ENCODE results near the gene SUDS3. TPM values are rescaled to one million over a fixed set of nuclear protein-coding genes. Genes with fewer than 3 reads are reported as not detected.

The SUDS3 gene
- total RNA-seq, 1 experiment from 2014 or later = 42.8 TPM

DNA sequence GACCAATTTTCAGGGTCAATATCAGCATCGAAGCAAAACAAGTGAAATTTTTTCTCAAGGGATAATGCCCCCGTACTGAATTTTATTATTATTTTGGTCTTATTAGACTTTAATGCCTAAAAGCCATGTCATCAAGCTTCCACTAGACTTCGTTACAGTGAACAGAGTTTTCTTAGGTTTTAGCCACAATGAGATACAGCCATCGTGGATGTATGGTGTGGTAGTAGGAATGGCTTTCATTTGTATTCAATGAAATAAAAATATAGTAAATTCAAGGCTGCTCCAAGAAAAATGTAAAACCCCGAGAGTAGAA, 15.3 kb upstream of the SUDS3 start:
- Mint-ChIP-seq H3K4me3 (ENCODE audit: unreplicated experiment) (no peak overlapping the region), H3K9me3 (ENCODE audit: unreplicated experiment) (no peaks in the 10 kb centered on the region), H3K27me3 (ENCODE audit: insufficient read depth, unreplicated experiment) (no peaks in the 10 kb centered on the region), H3K4me1 (ENCODE audit: low read depth, unreplicated experiment) (peaks cover 17% of the 10 kb centered on the region), H3K36me3 (ENCODE audit: insufficient read depth, unreplicated experiment) (no peaks in the 10 kb centered on the region), H3K27ac (ENCODE audit: unreplicated experiment) (no peak overlapping the region)
- TF ChIP-seq, protein P1, sequence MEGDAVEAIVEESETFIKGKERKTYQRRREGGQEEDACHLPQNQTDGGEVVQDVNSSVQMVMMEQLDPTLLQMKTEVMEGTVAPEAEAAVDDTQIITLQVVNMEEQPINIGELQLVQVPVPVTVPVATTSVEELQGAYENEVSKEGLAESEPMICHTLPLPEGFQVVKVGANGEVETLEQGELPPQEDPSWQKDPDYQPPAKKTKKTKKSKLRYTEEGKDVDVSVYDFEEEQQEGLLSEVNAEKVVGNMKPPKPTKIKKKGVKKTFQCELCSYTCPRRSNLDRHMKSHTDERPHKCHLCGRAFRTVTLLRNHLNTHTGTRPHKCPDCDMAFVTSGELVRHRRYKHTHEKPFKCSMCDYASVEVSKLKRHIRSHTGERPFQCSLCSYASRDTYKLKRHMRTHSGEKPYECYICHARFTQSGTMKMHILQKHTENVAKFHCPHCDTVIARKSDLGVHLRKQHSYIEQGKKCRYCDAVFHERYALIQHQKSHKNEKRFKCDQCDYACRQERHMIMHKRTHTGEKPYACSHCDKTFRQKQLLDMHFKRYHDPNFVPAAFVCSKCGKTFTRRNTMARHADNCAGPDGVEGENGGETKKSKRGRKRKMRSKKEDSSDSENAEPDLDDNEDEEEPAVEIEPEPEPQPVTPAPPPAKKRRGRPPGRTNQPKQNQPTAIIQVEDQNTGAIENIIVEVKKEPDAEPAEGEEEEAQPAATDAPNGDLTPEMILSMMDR (IDR thresholded peaks at IDR 0.05; ENCODE audit: insufficient read depth in 1 of 2, low read depth in 1 of 2, low read length in 1 of 2, severe bottlenecking in 1 of 2, unreplicated experiment in 1 of 2) = no peak
- POLR2A ChIA-PET = no interaction called here
- intact Hi-C loops (cut with micrococcal nuclease; ENCODE audit: unreplicated experiment) = no loop called here
- Histone ChIP-seq H3K9me3 (no peaks in the 10 kb centered on the region), H3K27me3 (replicated peaks; ENCODE audit: control insufficient read depth, insufficient read depth, low read length) (no peaks in the 10 kb centered on the region), H3K4me1 (peaks cover 22% of the 10 kb centered on the region), H3K36me3 (ENCODE audit: control insufficient read depth, insufficient read depth, low read length) (no peaks in the 10 kb centered on the region), H3K4me3 (ENCODE audit: low read depth, low read length) (no peak overlapping the region)
- CTCF ChIA-PET = interaction anchor here (0.8 kb wide), 1 partner anchor 12 kb away, joined by 4 read pairs; the partner anchor contains the start of gene TAOK3
- no peak for DNase-seq
- no TSS peak for BruUV-seq (replicated peaks)

DNA sequence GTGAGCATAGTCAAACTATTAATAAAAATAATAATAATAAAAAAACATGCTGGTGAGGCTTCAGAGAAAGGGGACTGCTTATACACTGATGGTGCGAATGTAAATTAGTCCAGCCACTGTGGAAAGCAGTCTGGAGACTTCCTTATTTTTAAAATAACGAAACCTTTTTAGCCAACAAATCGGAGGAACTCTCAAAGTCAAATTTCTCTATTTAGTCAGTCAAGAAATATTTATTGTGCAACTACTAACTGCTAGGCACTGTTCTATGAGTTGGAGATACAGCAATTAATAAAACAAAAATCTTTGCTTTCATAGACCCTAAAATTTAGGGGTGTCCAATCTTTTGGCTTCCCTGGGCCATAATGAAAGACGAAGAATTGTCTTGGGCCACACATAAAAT, 14.5 kb upstream of the SUDS3 start:
- intact Hi-C loops (cut with micrococcal nuclease; ENCODE audit: unreplicated experiment) = no loop called here
- DNase-seq = no peak
- no peak overlapping the region for H3K4me3 Mint-ChIP-seq (ENCODE audit: unreplicated experiment)
- TF ChIP-seq, protein P1 (IDR thresholded peaks at IDR 0.05; ENCODE audit: insufficient read depth in 1 of 2, low read depth in 1 of 2, low read length in 1 of 2, severe bottlenecking in 1 of 2, unreplicated experiment in 1 of 2) = no peak
- ChIA-PET POLR2A (no interaction called here), CTCF (interaction anchor here (0.8 kb wide), 1 partner anchor 11 kb away, joined by 4 read pairs; the partner anchor contains the start of gene TAOK3)
- no peak overlapping the region for H3K27ac Mint-ChIP-seq (ENCODE audit: unreplicated experiment)
- no TSS peak for BruUV-seq (replicated peaks)
- peaks cover 19% of the 10 kb centered on the region for H3K4me1 ChIP-seq
- H3K4me3 ChIP-seq (ENCODE audit: low read depth, low read length) = no peak overlapping the region
- H3K27me3 ChIP-seq (replicated peaks; ENCODE audit: control insufficient read depth, insufficient read depth, low read length) = no peaks in the 10 kb centered on the region
- peaks cover 15% of the 10 kb centered on the region for H3K4me1 Mint-ChIP-seq (ENCODE audit: low read depth, unreplicated experiment)
- H3K36me3 ChIP-seq (ENCODE audit: control insufficient read depth, insufficient read depth, low read length) = no peaks in the 10 kb centered on the region
- H3K36me3 Mint-ChIP-seq (ENCODE audit: insufficient read depth, unreplicated experiment) = no peaks in the 10 kb centered on the region
- H3K9me3 ChIP-seq = no peaks in the 10 kb centered on the region
- H3K9me3 Mint-ChIP-seq (ENCODE audit: unreplicated experiment) = no peaks in the 10 kb centered on the region
- no peaks in the 10 kb centered on the region for H3K27me3 Mint-ChIP-seq (ENCODE audit: insufficient read depth, unreplicated experiment)

DNA sequence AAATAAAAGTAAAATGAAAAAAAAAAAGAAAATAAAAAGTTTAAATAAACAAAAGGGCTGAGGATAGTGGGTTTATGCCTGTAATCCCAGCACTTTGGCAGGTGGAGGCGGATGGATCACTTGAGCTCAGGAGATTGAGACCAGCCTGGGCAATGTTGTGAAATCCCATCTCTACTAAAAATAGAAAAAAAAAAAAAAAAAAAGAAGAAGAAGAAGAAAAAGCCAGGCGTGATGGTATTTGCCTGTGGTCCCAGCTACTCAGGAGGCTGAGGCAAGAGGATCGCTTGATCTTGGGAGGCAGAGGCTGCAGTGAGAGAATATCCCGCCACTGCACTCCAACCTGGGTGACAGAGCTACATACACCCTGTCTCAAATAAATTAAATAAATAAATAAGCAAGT, 7.5 kb upstream of the SUDS3 start:
- intact Hi-C loops (cut with micrococcal nuclease; ENCODE audit: unreplicated experiment) = no loop called here
- no peaks in the 10 kb centered on the region for H3K9me3 Mint-ChIP-seq (ENCODE audit: unreplicated experiment)
- CTCF ChIA-PET = interaction anchor here (0.9 kb wide), 1 partner anchor 9 kb away, joined by 5 read pairs; no protein-coding TSS in a partner anchor

More for the DNA sequence above, 7.5 kb upstream of the SUDS3 start:
- no peaks in the 10 kb centered on the region for H3K4me1 Mint-ChIP-seq (ENCODE audit: low read depth, unreplicated experiment)
- Histone ChIP-seq H3K27me3 (replicated peaks; ENCODE audit: control insufficient read depth, insufficient read depth, low read length) (no peaks in the 10 kb centered on the region), H3K4me1 (peaks cover 4% of the 10 kb centered on the region; the same call in 1 of the 2 replicates), H3K36me3 (ENCODE audit: control insufficient read depth, insufficient read depth, low read length) (no peaks in the 10 kb centered on the region), H3K4me3 (ENCODE audit: low read depth, low read length) (no peak overlapping the region), H3K9me3 (no peaks in the 10 kb centered on the region)
- H3K27ac Mint-ChIP-seq (ENCODE audit: unreplicated experiment) = no peak overlapping the region
- TF ChIP-seq, protein P1 (IDR thresholded peaks at IDR 0.05; ENCODE audit: insufficient read depth in 1 of 2, low read depth in 1 of 2, low read length in 1 of 2, severe bottlenecking in 1 of 2, unreplicated experiment in 1 of 2) = no peak
- POLR2A ChIA-PET = no interaction called here
- no peak overlapping the region for H3K4me3 Mint-ChIP-seq (ENCODE audit: unreplicated experiment)
- no peak for DNase-seq
- no TSS peak for BruUV-seq (replicated peaks)
- H3K27me3 Mint-ChIP-seq (ENCODE audit: insufficient read depth, unreplicated experiment) = no peaks in the 10 kb centered on the region
- no peaks in the 10 kb centered on the region for H3K36me3 Mint-ChIP-seq (ENCODE audit: insufficient read depth, unreplicated experiment)
